Activated CD4-positive, alpha-beta T cell treated with anti-CD3 and anti-CD28 coated beads, Interleukin-2, amount 10 ng/mL, durations not matched to agents 7 days and 5 days (primary cell): ENCODE measurements around the gene SLC25A52. TPM values are rescaled to one million over a fixed set of nuclear protein-coding genes. Genes with fewer than 3 reads are reported as not detected.
"Not testable (repeated sequence)": the region's sequence is repeated elsewhere in the genome, so short reads cannot be mapped to it uniquely, and the experiment has no call there.

ENCODE experiments used
- CTCF ChIA-PET: fragments of 350-600 bp; sonication (Branson Sonifier 250); formaldehyde crosslinking; loops from one replicate; lab custom pipeline; 2021; ENCODE audit warnings: antibody characterized with exemption; lab: Charles Lee
- POLR2A ChIA-PET: fragments of 350-600 bp; sonication (Branson Sonifier 250); formaldehyde crosslinking; loops from one replicate; lab custom pipeline; 2021; ENCODE audit warnings: antibody characterized with exemption; lab: Charles Lee
- DNase-seq: peaks from one replicate; pipeline ENCODE4 v3.0.0-alpha.2; 2020
- H3K27ac Mint-ChIP-seq: one replicate; pipeline ENCODE4 v1.8.0; 2021; ENCODE audit warnings: mild to moderate bottlenecking, moderate library complexity, mixed read lengths
- H3K27me3 Mint-ChIP-seq: one replicate; pipeline ENCODE4 v1.8.0; 2021; ENCODE audit warnings: mixed read lengths
- H3K36me3 Mint-ChIP-seq: one replicate; pipeline ENCODE4 v1.8.0; 2021; ENCODE audit warnings: low read depth, mixed read lengths
- H3K4me1 Mint-ChIP-seq: one replicate; pipeline ENCODE4 v1.8.0; 2021; ENCODE audit warnings: mixed read lengths
- H3K4me3 Mint-ChIP-seq: one replicate; pipeline ENCODE4 v1.8.0; 2021; ENCODE audit warnings: mild to moderate bottlenecking, moderate library complexity, mixed read lengths
- H3K9me3 Mint-ChIP-seq: one replicate; pipeline ENCODE4 v1.8.0; 2021; ENCODE audit warnings: mixed read lengths
- total RNA-seq, 2 experiments: library from RNA; stranded (reverse); gene quantifications; one replicate each; pipeline ENCODE4 v1.2.3, GENCODE V29; 2021

Gene SLC25A52
- total RNA-seq, 2 experiments from 2014 or later = not detected

DNA sequence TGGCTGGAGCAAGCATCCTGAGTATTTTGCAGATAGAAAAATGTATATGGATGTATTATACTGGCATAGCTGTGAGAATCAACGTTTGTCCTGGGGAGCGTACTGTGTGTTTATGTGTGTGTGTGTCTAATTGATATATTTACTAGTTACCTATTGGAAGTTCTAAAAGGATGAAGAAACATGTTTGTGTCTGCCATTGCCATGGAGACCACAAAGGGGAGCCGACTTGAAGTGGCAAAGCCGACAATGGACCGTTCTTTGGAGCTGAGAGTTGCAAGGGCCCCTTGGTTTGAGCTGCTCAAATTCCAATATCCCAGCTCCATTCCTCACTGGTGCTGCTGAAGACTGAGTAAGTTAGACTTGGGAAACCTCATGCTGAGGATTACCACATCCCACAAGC is 14.3 kb upstream of the SLC25A52 start:
- H3K27ac Mint-ChIP-seq = no peak overlapping the region
- no peak for DNase-seq
- ChIA-PET CTCF (no interaction called here), POLR2A (no interaction called here)
- H3K4me3 Mint-ChIP-seq = no peak overlapping the region
- peaks cover 2% of the 10 kb centered on the region for H3K27me3 Mint-ChIP-seq
- peaks cover 11% of the 10 kb centered on the region for H3K9me3 Mint-ChIP-seq
- H3K36me3 Mint-ChIP-seq = no peaks in the 10 kb centered on the region
- no peaks in the 10 kb centered on the region for H3K4me1 Mint-ChIP-seq

DNA sequence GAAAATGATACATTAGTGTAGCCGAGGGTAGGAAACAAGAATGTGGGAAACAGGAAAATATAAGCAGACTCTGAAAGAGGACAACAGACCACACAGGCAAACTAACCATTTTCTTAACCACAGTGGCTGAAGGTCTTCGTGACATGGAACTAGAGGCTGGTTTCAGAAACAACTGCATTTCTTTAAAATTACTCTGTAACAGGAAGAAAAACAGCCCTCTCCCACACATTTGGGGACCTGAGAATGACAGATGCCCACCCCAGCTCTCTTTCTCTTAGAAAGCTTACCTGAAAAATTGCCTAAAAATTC is 13.8 kb upstream of the SLC25A52 start:
- Mint-ChIP-seq H3K4me3 (no peak overlapping the region), H3K27ac (no peak overlapping the region), H3K36me3 (no peaks in the 10 kb centered on the region), H3K27me3 (peaks cover under 1% of the 10 kb centered on the region), H3K4me1 (no peaks in the 10 kb centered on the region), H3K9me3 (peaks cover 11% of the 10 kb centered on the region)
- CTCF ChIA-PET = no interaction called here
- POLR2A ChIA-PET = no interaction called here
- no peak for DNase-seq

DNA sequence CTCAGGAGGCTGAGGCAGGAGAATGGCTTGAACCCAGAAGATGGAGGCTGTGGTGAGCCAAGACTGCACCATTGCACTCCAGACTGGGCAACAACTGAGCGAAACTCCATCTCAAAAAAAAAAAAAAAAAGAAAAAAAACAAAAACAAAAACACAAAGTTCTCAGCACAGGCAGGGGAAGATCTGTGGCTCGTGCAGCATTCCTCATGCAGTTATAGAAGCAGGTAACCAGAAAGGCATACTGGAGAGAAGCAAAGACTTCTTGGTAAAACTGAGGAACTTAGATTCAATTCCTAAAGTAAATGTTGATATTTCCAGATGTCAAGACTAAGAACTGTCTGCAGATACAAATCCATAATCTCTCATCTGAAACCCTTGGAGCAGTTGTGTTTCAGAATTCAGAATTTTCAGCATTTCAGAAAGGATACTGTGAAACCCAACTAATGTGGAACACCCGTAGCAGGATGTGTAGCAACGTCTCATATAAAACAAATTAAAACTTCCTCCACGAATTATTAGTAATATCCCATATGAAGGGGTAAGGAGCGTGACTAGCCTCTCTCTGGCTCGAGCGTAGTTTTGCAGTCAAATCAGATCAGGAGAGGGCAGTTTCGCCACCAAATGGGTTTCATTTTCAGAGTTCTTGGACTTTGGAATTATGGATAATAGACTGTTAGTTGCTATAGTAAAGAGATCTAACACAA is 13.2 kb upstream of the SLC25A52 start:
- Mint-ChIP-seq H3K27ac (no peak overlapping the region), H3K4me3 (no peak overlapping the region), H3K27me3 (peaks cover 3% of the 10 kb centered on the region), H3K4me1 (no peaks in the 10 kb centered on the region), H3K9me3 (peaks cover 9% of the 10 kb centered on the region), H3K36me3 (no peaks in the 10 kb centered on the region)
- CTCF ChIA-PET = no interaction called here
- DNase-seq = no peak
- POLR2A ChIA-PET = no interaction called here

DNA sequence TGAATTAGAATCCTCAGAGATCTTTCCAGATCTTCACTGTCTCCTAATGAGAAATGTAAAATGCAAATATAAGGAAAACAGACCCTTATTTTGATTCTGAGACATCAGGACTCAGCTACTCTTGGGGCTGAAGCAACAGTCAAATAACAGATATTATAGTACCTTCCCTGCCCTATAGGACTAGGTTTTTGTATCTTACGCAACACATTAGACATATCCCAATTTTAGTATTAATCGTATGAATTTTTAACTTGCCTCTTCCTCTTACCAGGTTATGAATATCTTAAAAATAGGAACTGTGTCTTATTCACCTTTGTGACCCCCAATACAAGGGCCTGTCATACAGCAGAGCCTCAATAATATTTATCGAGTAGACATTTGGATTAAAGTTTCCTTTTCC is 12.0 kb upstream of the SLC25A52 start:
- Mint-ChIP-seq H3K4me1 (no peaks in the 10 kb centered on the region), H3K36me3 (no peaks in the 10 kb centered on the region), H3K27me3 (peaks cover 5% of the 10 kb centered on the region), H3K4me3 (no peak overlapping the region), H3K9me3 (no peaks in the 10 kb centered on the region), H3K27ac (no peak overlapping the region)
- DNase-seq = no peak
- CTCF ChIA-PET = no interaction called here
- POLR2A ChIA-PET = no interaction called here

DNA sequence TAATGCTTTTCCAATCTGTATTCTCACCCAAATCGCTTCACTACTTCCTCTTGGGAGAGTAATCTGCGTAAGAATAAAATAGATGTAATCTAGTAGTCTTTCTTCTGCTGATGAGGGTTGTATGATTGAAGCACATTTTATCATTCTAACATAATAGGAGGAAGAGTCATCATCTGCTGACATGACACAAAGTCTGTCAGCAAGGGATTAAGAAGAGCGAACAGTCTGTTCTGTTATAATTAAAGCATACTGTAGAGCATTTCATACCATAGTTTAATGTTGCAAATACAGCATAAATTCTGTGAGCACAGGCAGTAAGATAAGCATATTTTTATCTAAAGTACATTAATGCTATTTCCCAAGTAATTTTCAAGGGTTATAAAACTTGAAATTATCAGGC is 10.4 kb downstream of the SLC25A52 start:
- no peaks in the 10 kb centered on the region for H3K4me1 Mint-ChIP-seq
- ChIA-PET CTCF (no interaction called here), POLR2A (no interaction called here)
- no peaks in the 10 kb centered on the region for H3K36me3 Mint-ChIP-seq
- no peaks in the 10 kb centered on the region for H3K9me3 Mint-ChIP-seq
- no peak overlapping the region for H3K4me3 Mint-ChIP-seq
- DNase-seq = no peak
- H3K27ac Mint-ChIP-seq = no peak overlapping the region
- peaks cover 4% of the 10 kb centered on the region for H3K27me3 Mint-ChIP-seq

DNA sequence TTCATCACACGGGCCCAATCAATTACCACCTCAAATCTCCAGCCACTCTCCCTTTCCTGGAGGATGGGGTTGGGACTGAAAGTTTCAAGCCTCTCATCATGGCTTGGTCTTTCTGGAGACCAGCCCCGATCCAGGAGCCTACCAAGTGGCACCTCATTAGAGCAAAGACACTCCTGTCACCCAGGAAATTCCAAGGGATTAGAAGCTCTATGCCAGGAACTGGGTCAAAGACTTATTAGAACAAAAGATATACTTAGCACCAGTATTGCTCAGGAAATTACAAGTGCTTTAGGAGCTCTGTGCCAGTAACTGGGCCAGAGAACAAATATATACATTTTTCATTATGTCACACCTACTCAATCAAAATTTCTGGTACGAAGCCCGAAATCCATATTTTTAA is 14.3 kb downstream of the SLC25A52 start:
- ChIA-PET POLR2A (no interaction called here), CTCF (no interaction called here)
- no peaks in the 10 kb centered on the region for H3K4me1 Mint-ChIP-seq
- H3K9me3 Mint-ChIP-seq = no peaks in the 10 kb centered on the region
- no peaks in the 10 kb centered on the region for H3K36me3 Mint-ChIP-seq
- no peak overlapping the region for H3K4me3 Mint-ChIP-seq
- H3K27ac Mint-ChIP-seq = no peak overlapping the region
- H3K27me3 Mint-ChIP-seq = peaks cover 2% of the 10 kb centered on the region
- no peak for DNase-seq

DNA sequence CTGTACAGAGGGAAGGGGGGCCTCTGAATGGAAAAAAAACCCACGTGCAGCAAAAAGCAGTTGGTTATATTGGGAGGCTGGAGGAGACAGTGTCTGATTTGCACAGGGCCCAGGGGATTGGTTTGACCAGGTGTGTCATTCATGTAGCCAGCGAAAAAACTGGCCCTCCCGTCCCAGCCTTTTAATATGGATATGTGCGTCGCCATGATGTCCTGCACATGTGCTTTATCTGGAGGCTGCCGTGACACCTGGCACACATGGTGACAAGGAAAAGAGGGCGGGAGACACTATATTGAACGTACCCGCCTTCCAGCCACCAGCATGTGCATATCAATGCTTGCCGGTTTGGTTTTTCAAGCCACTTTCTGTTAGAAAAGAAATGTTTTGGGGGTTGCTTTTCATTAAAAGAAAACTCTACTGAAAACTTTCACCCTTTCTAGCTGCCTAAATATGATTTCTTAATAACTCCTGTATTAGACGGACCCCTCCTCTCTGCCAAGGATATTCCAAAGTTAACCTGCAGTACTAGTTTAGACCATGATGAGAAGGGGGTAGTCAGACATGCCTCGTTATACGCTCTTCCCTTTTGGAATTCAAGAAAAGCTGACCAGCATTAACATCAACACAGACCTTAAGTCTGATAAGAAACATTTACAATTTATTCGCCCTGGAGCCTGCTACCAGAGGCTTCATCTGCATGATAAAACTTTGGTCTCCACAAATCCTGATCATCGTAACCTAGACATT is 16.2 kb downstream of the SLC25A52 start:
- Mint-ChIP-seq H3K4me1 (no peaks in the 10 kb centered on the region), H3K9me3 (no peaks in the 10 kb centered on the region), H3K27me3 (peaks cover 2% of the 10 kb centered on the region), H3K36me3 (no peaks in the 10 kb centered on the region), H3K27ac (no peak overlapping the region), H3K4me3 (no peak overlapping the region)
- ChIA-PET CTCF (interaction anchor here (0.6 kb wide), 1 partner anchor 41 kb away, joined by 3 read pairs; no protein-coding TSS in a partner anchor), POLR2A (no interaction called here)
- no peak for DNase-seq

DNA sequence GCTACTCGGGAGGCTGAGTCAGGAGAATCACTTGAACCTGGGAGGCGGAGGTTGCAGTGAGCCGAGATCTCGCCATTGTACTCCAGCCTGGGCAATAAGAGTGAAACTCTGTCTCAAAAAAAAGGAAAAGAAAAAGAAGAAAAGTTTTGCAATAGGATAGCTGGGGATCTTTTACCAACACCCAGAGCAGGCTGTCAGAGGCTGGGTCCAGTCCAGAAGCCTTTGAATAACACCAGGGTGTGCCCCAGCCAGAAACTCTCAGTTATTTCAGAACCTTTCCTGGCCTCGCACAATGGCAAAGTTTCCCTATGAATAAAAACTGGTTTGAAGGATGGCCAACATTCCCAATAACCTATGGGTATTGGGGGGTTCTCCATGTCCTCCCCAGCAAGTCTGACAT is 17.1 kb downstream of the SLC25A52 start:
- H3K4me3 Mint-ChIP-seq, H3K27ac Mint-ChIP-seq, DNase-seq, H3K27me3 Mint-ChIP-seq, H3K36me3 Mint-ChIP-seq, H3K4me1 Mint-ChIP-seq, H3K9me3 Mint-ChIP-seq, POLR2A ChIA-PET: not testable (repeated sequence)
- CTCF ChIA-PET = interaction anchor here (0.6 to 0.7 kb wide), 2 partner anchors 40 to 203 kb away, joined by 3 read pairs; no protein-coding TSS in a partner anchor

DNA sequence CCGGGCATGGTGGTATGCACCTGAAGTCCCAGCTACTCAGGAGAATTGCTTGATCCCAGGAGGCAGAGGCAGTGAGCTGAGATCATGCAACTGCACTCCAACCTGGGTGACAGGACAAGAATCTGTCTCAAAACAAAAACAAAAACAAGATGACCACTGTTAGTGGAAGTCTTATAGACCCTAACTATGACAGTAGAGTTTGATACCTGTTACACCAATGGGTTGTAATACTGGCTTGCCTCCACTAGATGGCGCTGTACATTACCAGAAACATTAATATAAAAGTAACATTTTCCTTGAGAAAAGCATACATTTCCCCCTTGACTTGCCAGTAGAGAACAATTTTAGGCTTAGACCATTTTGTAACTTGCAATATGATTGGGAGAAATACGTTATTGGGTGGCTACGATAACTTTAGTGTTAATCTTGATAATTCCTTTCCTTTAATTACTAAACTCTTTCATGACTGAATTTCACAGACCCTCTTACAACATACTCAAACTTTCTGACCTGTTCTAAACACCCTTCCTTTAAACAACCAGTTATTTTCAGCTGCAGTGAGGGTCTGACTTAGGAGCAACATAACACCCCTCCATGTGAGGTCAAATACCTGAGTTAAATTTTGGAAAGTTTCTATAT is 19.5 kb downstream of the SLC25A52 start:
- Mint-ChIP-seq H3K4me3 (no peak overlapping the region), H3K9me3 (no peaks in the 10 kb centered on the region), H3K27me3 (no peaks in the 10 kb centered on the region), H3K4me1 (no peaks in the 10 kb centered on the region), H3K36me3 (no peaks in the 10 kb centered on the region), H3K27ac (no peak overlapping the region)
- ChIA-PET POLR2A (no interaction called here), CTCF (interaction anchor here (0.7 kb wide), 1 partner anchor 9 kb away, joined by 3 read pairs; no protein-coding TSS in a partner anchor)
- DNase-seq = peak; percentile 70

DNA sequence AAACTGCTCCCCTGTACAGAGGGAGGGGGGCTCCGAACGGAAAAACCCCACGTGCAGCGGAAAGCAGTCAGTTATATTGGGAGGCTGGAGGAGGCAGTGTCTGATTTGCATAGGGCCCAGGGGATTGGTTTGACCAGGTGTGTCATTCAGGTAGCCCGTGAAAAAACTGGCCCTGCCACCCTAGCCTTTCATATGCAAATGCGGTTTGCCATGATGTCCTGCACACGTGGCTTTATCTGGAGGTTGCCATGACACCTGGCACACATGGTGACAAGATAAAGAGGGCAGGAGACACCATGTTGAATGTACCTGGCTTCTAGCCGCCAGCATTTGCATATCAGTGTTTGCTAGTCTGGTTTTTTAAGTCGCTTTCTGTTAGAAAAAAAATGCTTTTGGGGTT is 20.5 kb downstream of the SLC25A52 start:
- H3K27me3 Mint-ChIP-seq = no peaks in the 10 kb centered on the region
- H3K27ac Mint-ChIP-seq = no peak overlapping the region
- H3K4me3 Mint-ChIP-seq = no peak overlapping the region
- no peaks in the 10 kb centered on the region for H3K9me3 Mint-ChIP-seq
- ChIA-PET POLR2A (no interaction called here), CTCF (no interaction called here)
- H3K36me3 Mint-ChIP-seq = no peaks in the 10 kb centered on the region
- no peaks in the 10 kb centered on the region for H3K4me1 Mint-ChIP-seq
- no peak for DNase-seq

DNA sequence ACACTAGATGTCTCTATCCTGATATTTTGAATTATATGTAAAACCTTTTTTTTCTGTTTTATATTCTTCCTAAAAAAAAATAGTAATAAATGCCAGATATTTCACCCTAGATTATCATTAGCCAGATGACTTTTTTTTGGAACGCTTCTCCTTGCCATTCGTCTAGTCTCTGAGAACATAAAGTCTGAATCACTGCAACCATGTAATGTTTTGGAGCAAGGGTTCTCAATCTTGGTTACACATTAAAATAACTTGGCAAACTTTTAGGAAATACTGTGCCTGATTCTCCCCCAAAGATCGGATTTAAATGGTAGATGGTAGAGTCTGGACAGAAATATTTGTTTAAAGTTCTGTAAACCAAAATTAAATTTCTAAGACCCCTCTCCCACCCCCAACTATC is 21.0 kb downstream of the SLC25A52 start:
- Mint-ChIP-seq H3K4me1 (no peaks in the 10 kb centered on the region), H3K27me3 (no peaks in the 10 kb centered on the region)
- POLR2A ChIA-PET = no interaction called here

DNA sequence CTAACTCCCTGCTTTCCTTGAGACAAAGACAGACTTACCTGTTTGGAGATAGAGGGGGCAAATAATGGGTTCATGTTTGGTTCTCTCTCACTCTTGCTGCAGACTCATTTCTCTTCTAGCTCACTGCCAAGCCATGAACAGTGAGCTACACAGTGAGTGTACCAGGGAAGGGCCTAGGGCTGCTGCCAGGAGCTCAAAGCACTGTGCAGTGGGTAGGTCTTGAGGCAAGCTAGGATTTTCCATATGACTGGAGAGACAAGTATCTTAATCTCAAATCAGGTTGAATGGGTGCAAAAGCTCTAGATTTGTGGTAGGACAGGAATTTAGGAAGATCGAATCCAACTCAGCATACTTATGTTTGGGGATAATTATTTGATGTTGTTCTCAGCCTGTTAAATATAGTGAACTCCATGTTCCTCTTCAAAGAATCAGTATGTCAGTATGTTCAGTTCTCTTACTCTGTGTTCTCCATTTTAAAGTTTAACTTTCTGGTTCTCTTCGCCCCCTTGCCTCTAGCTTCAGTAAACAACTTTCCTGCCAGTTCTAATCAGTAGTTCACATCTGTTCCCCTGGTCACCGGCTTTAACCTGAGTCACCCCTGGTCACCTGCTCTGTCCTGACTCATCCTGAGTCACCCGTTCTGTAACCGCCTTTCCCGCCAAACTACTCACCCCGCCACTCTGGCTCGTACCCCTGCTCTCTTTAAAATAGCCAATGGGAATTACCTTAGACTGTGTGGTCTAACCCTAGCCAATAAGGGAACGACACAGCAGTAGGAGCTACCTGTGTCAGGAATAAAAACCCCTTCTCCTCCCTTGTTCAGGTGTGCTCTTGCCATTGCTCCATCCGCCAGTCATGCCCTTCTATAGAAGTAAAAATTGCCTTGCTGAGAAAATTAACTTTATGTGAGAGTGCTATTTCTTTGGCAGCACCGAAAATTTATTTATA is 21.9 kb downstream of the SLC25A52 start:
- Mint-ChIP-seq H3K9me3 (no peaks in the 10 kb centered on the region), H3K27me3 (peaks cover 5% of the 10 kb centered on the region), H3K4me3 (no peak overlapping the region), H3K27ac (no peak overlapping the region), H3K36me3 (no peaks in the 10 kb centered on the region), H3K4me1 (no peaks in the 10 kb centered on the region)
- no peak for DNase-seq
- CTCF ChIA-PET = no interaction called here
- POLR2A ChIA-PET = no interaction called here

More for the DNA sequence above, 21.0 kb downstream of the SLC25A52 start:
- no peaks in the 10 kb centered on the region for H3K9me3 Mint-ChIP-seq
- no peaks in the 10 kb centered on the region for H3K36me3 Mint-ChIP-seq
- CTCF ChIA-PET = no interaction called here
- DNase-seq = no peak
- no peak overlapping the region for H3K27ac Mint-ChIP-seq
- no peak overlapping the region for H3K4me3 Mint-ChIP-seq
